Neural cell (in vitro differentiated cells): ENCODE data around the gene ARL4A. TPM values are rescaled to one million over a fixed set of nuclear protein-coding genes. Genes with fewer than 3 reads are reported as not detected.

Experiments
- H2AFZ ChIP-seq: fragments of 200-600, 300-800 bp; sonication (generic), shearing (Covaris generic); 2 replicates; pipeline ENCODE4 v1.6.0; 2014; ENCODE audit warnings: low read depth, mild to moderate bottlenecking, antibody characterized with exemption, low read length, moderate library complexity
- H3F3A ChIP-seq: fragments of 200-600 bp; shearing (Covaris generic); 2 replicates; pipeline ENCODE4 v1.6.1; 2016; ENCODE audit warnings: mild to moderate bottlenecking, moderate library complexity, mixed read lengths, antibody characterized with exemption, low read length; ENCODE audit not compliant: insufficient read depth, poor library complexity, severe bottlenecking
- H3K27ac ChIP-seq: fragments of 200-600, 300-800 bp; sonication (generic), shearing (Covaris generic); 2 replicates; pipeline ENCODE4 v1.5.1; 2014; ENCODE audit warnings: mild to moderate bottlenecking, low read length, moderate library complexity
- H3K27me3 ChIP-seq: fragments of 300-800, 200-600 bp; sonication (generic), shearing (Covaris generic); 2 replicates; pipeline ENCODE4 v1.6.0; 2014; ENCODE audit warnings: mild to moderate bottlenecking, low read depth, low read length, moderate library complexity; ENCODE audit not compliant: insufficient read depth
- H3K36me3 ChIP-seq: fragments of 300-800, 200-600 bp; sonication (generic), shearing (Covaris generic); 2 replicates; pipeline ENCODE4 v1.5.1; 2014; ENCODE audit warnings: mild to moderate bottlenecking, antibody characterized with exemption, low read length, moderate library complexity; ENCODE audit not compliant: insufficient read depth
- H3K4me2 ChIP-seq: fragments of 300-800, 200-600 bp; sonication (generic), shearing (Covaris generic); 2 replicates; pipeline ENCODE4 v1.6.0; 2014; ENCODE audit warnings: mild to moderate bottlenecking, low read length
- H3K4me3 ChIP-seq: fragments of 300-800, 200-600 bp; sonication (generic), shearing (Covaris generic); 2 replicates; pipeline ENCODE4 v1.5.1; 2014; ENCODE audit warnings: mild to moderate bottlenecking, low read length, moderate library complexity
- H3K79me2 ChIP-seq: fragments of 200-600 bp; shearing (Covaris generic); replicated peaks from 2 replicates; pipeline ENCODE4 v1.6.0; 2014; ENCODE audit warnings: mild to moderate bottlenecking, low read length, moderate library complexity; ENCODE audit not compliant: insufficient read depth
- H3K9ac ChIP-seq: fragments of 300-800, 200-600 bp; sonication (generic), shearing (Covaris generic); 2 replicates; pipeline ENCODE4 v1.6.1; 2016; ENCODE audit warnings: mild to moderate bottlenecking, low read length, mixed read lengths
- H3K9me2 ChIP-seq: fragments of 200-600 bp; shearing (Covaris generic); 2 replicates; pipeline ENCODE4 v1.6.1; 2016; ENCODE audit warnings: mild to moderate bottlenecking, low read length, mixed read lengths; ENCODE audit not compliant: insufficient read depth
- H3K9me3 ChIP-seq: fragments of 200-600, 300-800 bp; sonication (generic), shearing (Covaris generic); 2 replicates; pipeline ENCODE4 v1.6.1; 2016; ENCODE audit warnings: mild to moderate bottlenecking, mixed run types, low read length, moderate library complexity, mixed read lengths
- H4K20me1 ChIP-seq: fragments of 200-600 bp; shearing (Covaris generic); 2 replicates; pipeline ENCODE4 v1.6.1; 2016; ENCODE audit warnings: mild to moderate bottlenecking, mixed run types; ENCODE audit not compliant: insufficient read depth
- EP300 ChIP-seq: fragments of 450-650 bp; conservative IDR thresholded peaks from 2 replicates; pipeline ENCODE4 v1.6.1; 2014; ENCODE audit warnings: antibody characterized with exemption, mild to moderate bottlenecking, moderate library complexity; ENCODE audit not compliant: poor library complexity, severe bottlenecking
- EZH2 ChIP-seq: fragments of 200-600, 300-800 bp; shearing (Covaris generic), sonication (generic); IDR thresholded peaks from 2 replicates; pipeline ENCODE4 v1.6.1; 2014; ENCODE audit warnings: antibody characterized with exemption, low read length, borderline replicate concordance, mild to moderate bottlenecking; ENCODE audit not compliant: insufficient read depth, poor library complexity, severe bottlenecking
- MXI1 ChIP-seq: fragments of 450-650 bp; conservative IDR thresholded peaks from 2 replicates; pipeline ENCODE4 v1.6.1; 2014; ENCODE audit warnings: antibody characterized with exemption, mild to moderate bottlenecking; ENCODE audit not compliant: poor library complexity, severe bottlenecking
- POLR2AphosphoS5 ChIP-seq: IDR thresholded peaks from 2 replicates; pipeline ENCODE4 v1.6.1; 2012
- RAD21 ChIP-seq: fragments of 450-650 bp; conservative IDR thresholded peaks from 2 replicates; pipeline ENCODE4 v1.6.1; 2014; ENCODE audit warnings: antibody characterized with exemption, mild to moderate bottlenecking, moderate library complexity
- SMC3 ChIP-seq: fragments of 450-650 bp; conservative IDR thresholded peaks from 2 replicates; pipeline ENCODE4 v1.6.1; 2014; ENCODE audit warnings: antibody characterized with exemption, mild to moderate bottlenecking, moderate library complexity; ENCODE audit not compliant: poor library complexity
- TAF1 ChIP-seq: IDR thresholded peaks from 2 replicates; pipeline ENCODE4 v1.6.1; 2012; ENCODE audit warnings: low read depth
- polyA plus RNA-seq: library from polyadenylated mRNA; depleted of rRNA; stranded (reverse); fragments of >200 nt; gene quantifications from 2 replicates; pipeline ENCODE4 v1.2.3, GENCODE V29; 2014
- TF ChIP-seq, protein P1 (sequence below): fragments of 450-650 bp; IDR thresholded peaks from 2 replicates; pipeline ENCODE4 v1.5.1; 2014; ENCODE audit warnings: antibody characterized with exemption, mild to moderate bottlenecking, moderate library complexity; ENCODE audit not compliant: poor library complexity, severe bottlenecking
- TF ChIP-seq, protein P2 (sequence below): IDR thresholded peaks from 2 replicates; pipeline ENCODE4 v1.6.1; 2012; ENCODE audit warnings: borderline replicate concordance

The ARL4A gene
- polyA plus RNA-seq, 1 donor from 2014 or later: 10.9 TPM

DNA sequence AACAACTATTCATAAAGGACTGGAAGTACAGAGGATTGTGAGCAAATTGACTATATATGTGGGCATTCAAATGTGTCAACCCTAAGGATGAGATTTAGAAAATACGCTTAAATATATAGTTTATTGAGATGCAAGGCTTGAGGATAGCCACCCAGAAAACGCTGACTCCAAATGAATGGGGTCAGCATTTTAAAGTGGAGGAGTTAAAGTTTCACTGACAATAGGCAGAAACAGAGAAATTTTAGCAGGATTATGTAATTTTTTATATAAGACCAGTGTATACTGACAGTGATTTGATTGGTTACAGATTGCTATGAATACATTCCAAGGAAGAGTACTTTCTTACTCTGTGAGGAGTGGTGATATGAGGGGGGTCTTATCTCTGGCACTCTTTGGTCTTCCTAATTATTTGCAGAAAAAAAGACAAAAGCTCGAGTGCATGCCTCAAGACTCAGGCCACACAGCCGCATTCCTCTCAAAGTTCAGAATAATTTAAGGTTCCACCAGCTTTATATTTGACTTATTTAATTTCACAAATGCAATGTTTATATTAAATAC, 38.6 kb upstream of the ARL4A start:
- Histone ChIP-seq H3K79me2 (no peaks in the 10 kb centered on the region), H3K9me3 (no peaks in the 10 kb centered on the region), H4K20me1 (no peaks in the 10 kb centered on the region), H3K4me2 (no peak overlapping the region), H3K27ac (no peak overlapping the region), H3K4me3 (no peak overlapping the region), H3K36me3 (no peaks in the 10 kb centered on the region), H3F3A (no peaks in the 10 kb centered on the region), H3K9me2 (no peaks in the 10 kb centered on the region), H3K9ac (no peak overlapping the region), H2AFZ (no peak overlapping the region), H3K27me3 (no peaks in the 10 kb centered on the region)
- TF ChIP-seq, protein P1, sequence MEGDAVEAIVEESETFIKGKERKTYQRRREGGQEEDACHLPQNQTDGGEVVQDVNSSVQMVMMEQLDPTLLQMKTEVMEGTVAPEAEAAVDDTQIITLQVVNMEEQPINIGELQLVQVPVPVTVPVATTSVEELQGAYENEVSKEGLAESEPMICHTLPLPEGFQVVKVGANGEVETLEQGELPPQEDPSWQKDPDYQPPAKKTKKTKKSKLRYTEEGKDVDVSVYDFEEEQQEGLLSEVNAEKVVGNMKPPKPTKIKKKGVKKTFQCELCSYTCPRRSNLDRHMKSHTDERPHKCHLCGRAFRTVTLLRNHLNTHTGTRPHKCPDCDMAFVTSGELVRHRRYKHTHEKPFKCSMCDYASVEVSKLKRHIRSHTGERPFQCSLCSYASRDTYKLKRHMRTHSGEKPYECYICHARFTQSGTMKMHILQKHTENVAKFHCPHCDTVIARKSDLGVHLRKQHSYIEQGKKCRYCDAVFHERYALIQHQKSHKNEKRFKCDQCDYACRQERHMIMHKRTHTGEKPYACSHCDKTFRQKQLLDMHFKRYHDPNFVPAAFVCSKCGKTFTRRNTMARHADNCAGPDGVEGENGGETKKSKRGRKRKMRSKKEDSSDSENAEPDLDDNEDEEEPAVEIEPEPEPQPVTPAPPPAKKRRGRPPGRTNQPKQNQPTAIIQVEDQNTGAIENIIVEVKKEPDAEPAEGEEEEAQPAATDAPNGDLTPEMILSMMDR: no peak
- TF ChIP-seq EZH2: no peak
- TF ChIP-seq RAD21: no peak
- TF ChIP-seq, protein P2, sequence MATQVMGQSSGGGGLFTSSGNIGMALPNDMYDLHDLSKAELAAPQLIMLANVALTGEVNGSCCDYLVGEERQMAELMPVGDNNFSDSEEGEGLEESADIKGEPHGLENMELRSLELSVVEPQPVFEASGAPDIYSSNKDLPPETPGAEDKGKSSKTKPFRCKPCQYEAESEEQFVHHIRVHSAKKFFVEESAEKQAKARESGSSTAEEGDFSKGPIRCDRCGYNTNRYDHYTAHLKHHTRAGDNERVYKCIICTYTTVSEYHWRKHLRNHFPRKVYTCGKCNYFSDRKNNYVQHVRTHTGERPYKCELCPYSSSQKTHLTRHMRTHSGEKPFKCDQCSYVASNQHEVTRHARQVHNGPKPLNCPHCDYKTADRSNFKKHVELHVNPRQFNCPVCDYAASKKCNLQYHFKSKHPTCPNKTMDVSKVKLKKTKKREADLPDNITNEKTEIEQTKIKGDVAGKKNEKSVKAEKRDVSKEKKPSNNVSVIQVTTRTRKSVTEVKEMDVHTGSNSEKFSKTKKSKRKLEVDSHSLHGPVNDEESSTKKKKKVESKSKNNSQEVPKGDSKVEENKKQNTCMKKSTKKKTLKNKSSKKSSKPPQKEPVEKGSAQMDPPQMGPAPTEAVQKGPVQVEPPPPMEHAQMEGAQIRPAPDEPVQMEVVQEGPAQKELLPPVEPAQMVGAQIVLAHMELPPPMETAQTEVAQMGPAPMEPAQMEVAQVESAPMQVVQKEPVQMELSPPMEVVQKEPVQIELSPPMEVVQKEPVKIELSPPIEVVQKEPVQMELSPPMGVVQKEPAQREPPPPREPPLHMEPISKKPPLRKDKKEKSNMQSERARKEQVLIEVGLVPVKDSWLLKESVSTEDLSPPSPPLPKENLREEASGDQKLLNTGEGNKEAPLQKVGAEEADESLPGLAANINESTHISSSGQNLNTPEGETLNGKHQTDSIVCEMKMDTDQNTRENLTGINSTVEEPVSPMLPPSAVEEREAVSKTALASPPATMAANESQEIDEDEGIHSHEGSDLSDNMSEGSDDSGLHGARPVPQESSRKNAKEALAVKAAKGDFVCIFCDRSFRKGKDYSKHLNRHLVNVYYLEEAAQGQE: no peak
- TF ChIP-seq TAF1: no peak
- no peak for TF ChIP-seq SMC3
- TF ChIP-seq POLR2AphosphoS5: no peak
- no peak for TF ChIP-seq MXI1
- no peak for TF ChIP-seq EP300

- H4K20me1 ChIP-seq: no peaks in the 10 kb centered on the region
- no peaks in the 10 kb centered on the region for H3K9me3 ChIP-seq
- no peaks in the 10 kb centered on the region for H3K9me2 ChIP-seq
- no peaks in the 10 kb centered on the region for H3K27me3 ChIP-seq
- no peak overlapping the region for H3K4me3 ChIP-seq
- H3K36me3 ChIP-seq: no peaks in the 10 kb centered on the region
- H3F3A ChIP-seq: no peaks in the 10 kb centered on the region
- H3K79me2 ChIP-seq: no peaks in the 10 kb centered on the region
- H3K27ac ChIP-seq: no peak overlapping the region
- TF ChIP-seq, protein P1: no peak
- TF ChIP-seq SMC3: no peak
- no peak for TF ChIP-seq TAF1
- TF ChIP-seq POLR2AphosphoS5: no peak
- TF ChIP-seq RAD21: no peak
- no peak for TF ChIP-seq MXI1
- TF ChIP-seq EZH2: no peak
- no peak for TF ChIP-seq EP300
- TF ChIP-seq, protein P2: no peak
- no peak overlapping the region for H3K9ac ChIP-seq
- H2AFZ ChIP-seq: no peak overlapping the region
- no peak overlapping the region for H3K4me2 ChIP-seq
These were observed 38.1 kb upstream of the ARL4A start for GRCh38 chr7:12649348-12649747.
